Breast epithelium (tissue), 4 donors: Measurements from ENCODE around the gene CRYBB3. TPM values are rescaled to one million over a fixed set of nuclear protein-coding genes. Genes with fewer than 3 reads are reported as not detected.
A peak's percentile ranks its signal among the peaks of the same experiment; 100 is the strongest.

Source experiments
- DNase-seq, 2 donors: peaks; one replicate each; pipeline ENCODE4 v3.0.0-alpha.2; 2019; ENCODE audit warnings: low spot score in 2 of 2
- H3K27ac ChIP-seq, 2 donors: fragments of 200-600 bp; sonication (generic) in 1 of 2; one replicate each; pipeline ENCODE4 v1.5.1; 2016 to 2019; ENCODE audit warnings: mild to moderate bottlenecking in 1 of 2
- H3K27me3 ChIP-seq, 2 donors: fragments of 200-600 bp; sonication (generic) in 1 of 2; one replicate each; pipeline versions ENCODE4 v1.5.1 to v1.6.0; 2017 to 2019; ENCODE audit warnings: control low read depth in 1 of 2, mild to moderate bottlenecking in 1 of 2
- H3K36me3 ChIP-seq: fragments of 200-600 bp; one replicate; pipeline ENCODE4 v1.5.1; 2019
- H3K4me1 ChIP-seq, 2 donors: fragments of 200-600 bp; sonication (generic); one replicate each; pipeline ENCODE4 v1.5.1; 2016 to 2019; ENCODE audit warnings: control low read depth in 1 of 2
- H3K4me3 ChIP-seq, 3 donors: fragments of 200-600 bp; sonication (generic); 1 replicate in 2 of 3; 2 replicates in 1 of 3; pipeline ENCODE4 v1.5.1; 2016 to 2019; ENCODE audit warnings: mild to moderate bottlenecking in 3 of 3, moderate library complexity in 2 of 3
- H3K9me3 ChIP-seq, 2 donors: fragments of 200-600 bp; sonication (generic) in 1 of 2; one replicate each; pipeline ENCODE4 v1.5.1; 2016 to 2019; ENCODE audit warnings: control low read depth in 1 of 2
- CTCF ChIP-seq, 3 donors: fragments of 450-650 bp; IDR thresholded peaks; one replicate each; pipeline ENCODE4 v1.5.1; 2016 to 2017; ENCODE audit warnings: antibody characterized with exemption in 3 of 3, mild to moderate bottlenecking in 3 of 3, moderate library complexity in 3 of 3
- POLR2A ChIP-seq: fragments of 450-650 bp; IDR thresholded peaks from one replicate; pipeline ENCODE4 v1.6.1; 2016; ENCODE audit warnings: antibody characterized with exemption, mild to moderate bottlenecking, moderate library complexity
- POLR2AphosphoS5 ChIP-seq, 3 donors: sonication (generic); formaldehyde crosslinking; IDR thresholded peaks; one replicate each; pipeline ENCODE4 v1.6.1; 2017; ENCODE audit warnings: antibody characterized with exemption in 3 of 3
- intact Hi-C: fragments of 100-400 bp; cut with DNase I; formaldehyde crosslinking; loops from one replicate; pipeline ENCODE4 v1.15.1; 2023; ENCODE audit warnings: low total_unique reads
- total RNA-seq, 3 donors: library from RNA; depleted of rRNA; stranded (reverse); fragments of >200 nt; gene quantifications; one replicate each; pipeline ENCODE4 v1.1.0, GENCODE V29; 2016

CRYBB3 gene
- total RNA-seq, 3 donors from 2014 or later: 0.66 TPM; not detected in 2

DNA sequence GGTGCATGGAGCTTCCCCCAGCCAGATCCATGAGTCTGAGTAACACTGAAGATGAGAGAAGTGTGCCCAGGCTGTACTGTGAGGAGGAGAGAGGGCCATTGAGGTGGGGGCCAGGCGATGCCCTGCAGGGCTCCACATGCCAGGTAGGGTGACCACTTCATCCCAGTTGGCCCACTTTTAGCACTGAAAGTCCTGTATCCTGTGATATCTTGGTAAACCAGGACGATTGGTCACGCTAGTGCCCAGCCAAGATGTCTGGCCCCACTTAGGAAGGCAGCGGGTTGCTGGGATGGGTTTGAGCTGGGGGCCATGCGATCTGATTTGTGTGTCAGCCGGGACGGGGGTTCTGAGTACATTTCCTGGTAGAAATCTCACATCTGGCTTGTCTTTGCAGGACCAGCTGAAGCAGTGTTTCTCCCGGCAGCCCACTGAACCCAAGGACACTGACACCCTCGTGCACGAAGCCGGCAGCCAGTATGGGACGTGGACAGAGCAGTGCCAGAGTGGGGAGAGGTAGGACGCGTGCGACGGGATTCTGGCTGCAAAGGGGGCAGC lies 29.2 kb upstream of the CRYBB3 start:
- H3K4me1 ChIP-seq: peaks cover 0 to 1% of the 10 kb centered on the region in 2 donors
- H3K36me3 ChIP-seq: no peaks in the 10 kb centered on the region
- TF ChIP-seq POLR2A (no peak), CTCF (IDR thresholded peaks at IDR 0.05) (no peak), POLR2AphosphoS5 (IDR thresholded peaks at IDR 0.05) (no peak)
- no peaks in the 10 kb centered on the region for H3K9me3 ChIP-seq
- H3K4me3 ChIP-seq: no peak overlapping the region
- intact Hi-C loops: no loop called here
- H3K27ac ChIP-seq: peak overlapping the region in 1 of 2 donors; percentile 40
- H3K27me3 ChIP-seq: no peaks in the 10 kb centered on the region
- DNase-seq: no peak

GRCh38 chr22:25172153-25172552 lies 27.5 kb upstream of the CRYBB3 start:
- intact Hi-C loops: no loop called here
- no peak for DNase-seq
- TF ChIP-seq POLR2A (no peak), POLR2AphosphoS5 (IDR thresholded peaks at IDR 0.05) (no peak), CTCF (IDR thresholded peaks at IDR 0.05) (peak in 2 of 3 donors; percentile 45 to 60)
- H3K27ac ChIP-seq: no peak overlapping the region
- no peaks in the 10 kb centered on the region for H3K27me3 ChIP-seq
- no peaks in the 10 kb centered on the region for H3K9me3 ChIP-seq
- H3K4me1 ChIP-seq: peaks cover 0 to 5% of the 10 kb centered on the region in 2 donors
- no peaks in the 10 kb centered on the region for H3K36me3 ChIP-seq
- H3K4me3 ChIP-seq: no peak overlapping the region

DNA sequence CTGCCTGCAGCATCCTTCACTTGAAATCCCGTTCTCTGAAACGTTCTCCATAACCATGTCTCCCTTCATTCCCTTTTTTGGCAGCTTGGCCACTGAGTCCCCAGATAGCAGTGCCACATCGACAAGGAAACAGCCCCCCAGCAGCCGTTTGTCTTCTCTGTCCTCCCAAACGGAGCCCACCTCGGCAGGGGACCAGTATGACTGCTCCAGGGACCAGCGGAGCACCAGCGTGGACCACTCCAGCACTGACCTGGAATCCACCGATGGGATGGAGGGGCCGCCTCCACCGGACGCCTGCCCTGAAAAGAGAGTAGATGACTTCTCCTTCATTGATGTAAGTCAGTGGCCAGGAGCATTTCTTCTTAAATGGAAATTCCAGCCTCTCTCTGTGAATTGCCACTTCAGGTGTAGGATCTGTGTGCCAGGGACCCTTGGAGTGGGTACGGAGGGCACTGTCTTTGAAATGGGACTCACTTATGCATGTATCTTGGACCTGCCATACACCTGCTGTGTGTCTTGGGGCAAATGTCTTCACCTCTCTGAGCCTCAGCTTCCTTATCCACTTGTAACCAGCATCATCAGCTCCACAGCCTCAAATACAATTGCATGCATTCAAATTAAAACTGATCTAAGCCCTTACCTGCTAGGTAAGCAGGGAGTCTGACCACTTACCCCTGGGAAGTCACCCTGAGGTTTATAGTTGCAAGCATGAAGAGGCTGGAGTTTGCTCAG lies 25.3 kb upstream of the CRYBB3 start:
- no peak overlapping the region for H3K4me3 ChIP-seq
- TF ChIP-seq POLR2A (no peak), CTCF (IDR thresholded peaks at IDR 0.05) (no peak), POLR2AphosphoS5 (IDR thresholded peaks at IDR 0.05) (no peak)
- H3K36me3 ChIP-seq: no peaks in the 10 kb centered on the region
- intact Hi-C loops: no loop called here
- no peaks in the 10 kb centered on the region for H3K27me3 ChIP-seq
- peaks cover 0 to 1% of the 10 kb centered on the region in 2 donors for H3K9me3 ChIP-seq
- H3K27ac ChIP-seq: peak overlapping the region; percentile 84 to 89
- peaks cover 0 to 5% of the 10 kb centered on the region in 2 donors for H3K4me1 ChIP-seq
- DNase-seq: no peak

- peaks cover 0 to 5% of the 10 kb centered on the region in 2 donors for H3K4me1 ChIP-seq
- TF ChIP-seq CTCF (IDR thresholded peaks at IDR 0.05): no peak
- DNase-seq: no peak
- peak overlapping the region; percentile 84 to 89 for H3K27ac ChIP-seq
- H3K4me3 ChIP-seq: no peak overlapping the region
- H3K27me3 ChIP-seq: no peaks in the 10 kb centered on the region
- H3K9me3 ChIP-seq: peaks cover 0 to 4% of the 10 kb centered on the region in 2 donors
- intact Hi-C loops: no loop called here
- no peaks in the 10 kb centered on the region for H3K36me3 ChIP-seq
These were observed 24.7 kb upstream of the CRYBB3 start for GRCh38 chr22:25174888-25175411.

DNA sequence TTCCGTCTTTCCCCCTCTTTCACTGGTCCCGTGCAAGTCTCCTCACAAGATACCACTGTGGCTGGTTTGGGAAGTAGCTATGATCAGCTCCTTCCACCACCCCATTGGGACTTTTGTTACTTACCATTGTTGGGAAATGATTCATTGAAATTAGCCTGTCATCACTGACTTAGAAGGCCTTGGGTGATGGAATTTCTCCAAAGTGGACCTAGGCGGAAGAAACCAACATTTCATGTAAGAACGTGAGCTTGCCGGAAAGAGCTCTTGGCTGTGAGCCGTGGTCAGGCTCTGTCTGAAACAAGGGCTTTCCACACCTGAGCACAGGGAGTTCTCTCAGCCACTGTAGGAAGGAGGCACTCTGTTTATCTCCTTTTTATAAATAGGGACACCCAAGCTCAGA lies 23.5 kb upstream of the CRYBB3 start:
- peak in 1 of 2 donors; percentile 83 for DNase-seq
- peak in 1 of 3 donors; percentile 52 for TF ChIP-seq POLR2AphosphoS5 (IDR thresholded peaks at IDR 0.05)
- no peak for TF ChIP-seq POLR2A
- no peak overlapping the region for H3K4me3 ChIP-seq
- H3K9me3 ChIP-seq: peaks cover 0 to 4% of the 10 kb centered on the region in 2 donors
- intact Hi-C loops: no loop called here
- peaks cover 0 to 5% of the 10 kb centered on the region in 2 donors for H3K4me1 ChIP-seq
- no peaks in the 10 kb centered on the region for H3K36me3 ChIP-seq
- no peaks in the 10 kb centered on the region for H3K27me3 ChIP-seq
- peak overlapping the region; percentile 84 to 90 for H3K27ac ChIP-seq
